Right renal pelvis (tissue), 4 donors: ENCODE results near the gene CD84. TPM values are rescaled to one million over a fixed set of nuclear protein-coding genes. Genes with fewer than 3 reads are reported as not detected.
A peak's percentile ranks its signal among the peaks of the same experiment; 100 is the strongest.
"Not testable (repeated sequence)": the region's sequence is repeated elsewhere in the genome, so short reads cannot be mapped to it uniquely, and the experiment has no call there.

Experiments used
- DNase-seq, 4 donors: peaks; one replicate each; pipeline ENCODE4 v3.0.0-alpha.2; 2013; ENCODE audit warnings: low read depth in 4 of 4, low spot score in 3 of 4, missing footprints in 1 of 4
- polyA plus RNA-seq, 4 donors: library from polyadenylated mRNA; unstranded; fragments of 120-200 nt; gene quantifications; one replicate each; pipeline ENCODE4 v1.2.1, GENCODE V29; 2013; ENCODE audit not compliant: insufficient read length in 4 of 4

CD84 gene
- polyA plus RNA-seq, 4 donors, result 0.70 to 1.6 (median 1.0) TPM

GRCh38 chr1:160546942-160547341 is 32.4 kb downstream of the CD84 start:
- no peak for DNase-seq

GRCh38 chr1:160544647-160545046 is 34.6 kb downstream of the CD84 start:
- no peak for DNase-seq

- peak; percentile 7 to 25 (median 13) for DNase-seq
Measured at GRCh38 chr1:160542303-160542945, 36.9 kb downstream of the CD84 start.

- no peak for DNase-seq
Measured at GRCh38 chr1:160541622-160542302, 37.5 kb downstream of the CD84 start.

GRCh38 chr1:160540859-160541233 is 38.5 kb downstream of the CD84 start:
- no peak for DNase-seq

- DNase-seq, result no peak
Measured at GRCh38 chr1:160539990-160540858, 39.1 kb downstream of the CD84 start.

- DNase-seq, result no peak
Measured at GRCh38 chr1:160539684-160539989, 39.7 kb downstream of the CD84 start.

GRCh38 chr1:160538985-160539651 is 40.2 kb downstream of the CD84 start:
- no peak for DNase-seq

GRCh38 chr1:160537714-160538665 is 41.3 kb downstream of the CD84 start:
- no peak for DNase-seq

- no peak for DNase-seq
Measured at GRCh38 chr1:160534823-160535605, 44.3 kb downstream of the CD84 start.

GRCh38 chr1:160532557-160532813 is 46.8 kb downstream of the CD84 start:
- DNase-seq, result not testable (repeated sequence)

GRCh38 chr1:160531809-160532556 is 47.3 kb downstream of the CD84 start:
- not testable (repeated sequence) for DNase-seq

GRCh38 chr1:160529401-160529952 is 49.8 kb downstream of the CD84 start:
- not testable (repeated sequence) for DNase-seq

GRCh38 chr1:160523789-160524188 is 55.5 kb downstream of the CD84 start:
- DNase-seq, result not testable (repeated sequence)

- no peak for DNase-seq
Measured at GRCh38 chr1:160522622-160523345, 56.5 kb downstream of the CD84 start, which contains the start of gene SLAMF6. TSS of gene SLAMF6 (minus strand) at chr1:160523255. CDS start at chr1:160523192, 63 bp downstream.

GRCh38 chr1:160522136-160522535 is 57.2 kb downstream of the CD84 start:
- DNase-seq, result no peak

GRCh38 chr1:160521554-160521953 is 57.7 kb downstream of the CD84 start:
- no peak for DNase-seq

- no peak for DNase-seq
Measured at GRCh38 chr1:160520999-160521398, 58.3 kb downstream of the CD84 start.
